ENCODE measurements around the gene TENT5A.

The TENT5A gene

DNA sequence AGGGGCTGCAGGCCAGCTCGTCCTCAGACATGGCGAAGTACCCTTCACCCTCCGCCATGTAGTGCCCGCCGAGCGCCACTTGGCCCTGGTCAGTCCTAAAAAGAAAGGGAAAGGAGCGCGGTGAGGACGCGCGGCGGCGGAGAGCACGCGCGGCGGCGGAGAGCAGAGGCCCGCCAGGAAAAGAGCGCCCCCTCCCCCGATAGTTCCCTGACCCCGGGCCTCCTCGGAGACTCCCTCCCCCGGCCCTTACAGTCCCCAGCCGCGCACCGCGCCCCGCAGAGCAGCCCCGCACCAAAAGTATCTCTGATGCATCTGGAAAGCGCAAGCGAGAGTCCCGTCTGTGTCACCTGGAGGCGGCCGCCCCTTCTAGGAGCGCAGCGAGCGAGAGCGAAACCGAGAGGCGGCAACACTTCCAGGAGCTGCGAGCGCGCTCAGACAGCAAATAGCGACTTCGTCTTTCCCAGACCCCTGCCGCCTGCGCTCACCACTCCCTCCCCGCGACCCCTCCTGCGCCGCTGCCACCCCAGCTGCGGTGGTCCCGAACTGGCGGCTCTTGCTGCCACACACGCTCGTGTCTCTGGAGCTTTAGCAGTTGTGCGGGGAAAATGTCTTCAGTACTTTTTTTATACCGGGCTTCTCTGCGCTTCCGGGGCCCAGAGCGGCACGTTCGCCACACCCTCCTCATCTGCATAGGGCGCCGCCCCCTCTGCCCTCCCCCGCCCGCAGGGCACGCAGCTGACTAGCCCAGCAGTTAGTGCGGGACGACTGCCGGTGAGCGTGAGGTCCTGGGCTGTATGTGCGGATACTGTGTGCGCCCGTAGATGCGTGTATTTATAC lies at the start of gene TENT5A:
TSS of gene TENT5A (minus strand) at position 598 of the 837 bp plus-strand sequence. CDS start at position 58, 540 bp downstream.
- H3K4me1 ChIP-seq (ENCODE audit: insufficient read depth, low read length), result peaks cover 5% of the 10 kb centered on the region
- H3K9me3 ChIP-seq (ENCODE audit: control insufficient read depth, insufficient read depth, low read length), result no peaks in the 10 kb centered on the region
- peak within 1 kb of the TSS; percentile 86 for H3K9ac ChIP-seq (ENCODE audit: low read depth, low read length)
- H3K36me3 ChIP-seq (ENCODE audit: insufficient read depth, low read length), result no peaks in the 10 kb centered on the region

DNA sequence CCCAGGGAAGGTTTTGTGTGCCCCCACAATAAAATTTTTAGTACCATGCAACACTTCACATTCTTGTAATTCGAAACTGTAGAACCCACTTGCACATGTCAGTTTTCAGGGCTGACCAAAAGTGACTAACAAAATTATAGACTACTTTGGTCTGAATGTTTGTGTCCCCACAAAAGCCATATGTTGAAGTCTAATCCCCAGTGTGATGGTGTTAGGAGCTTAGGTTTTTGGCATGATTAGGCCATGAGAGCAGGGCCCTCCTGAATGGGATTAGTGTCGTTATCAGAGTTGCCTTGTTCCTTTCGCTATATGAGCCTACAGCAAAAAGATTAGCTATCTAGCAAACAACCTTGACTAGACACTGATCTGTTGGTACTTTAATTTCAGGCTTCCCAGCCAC lies 49.0 kb upstream of the TENT5A start:
- Histone ChIP-seq H3K4me1 (ENCODE audit: insufficient read depth, low read length) (no peaks in the 10 kb centered on the region), H3K9ac (ENCODE audit: low read depth, low read length) (no peak overlapping the region), H3K9me3 (ENCODE audit: control insufficient read depth, insufficient read depth, low read length) (no peaks in the 10 kb centered on the region), H3K36me3 (ENCODE audit: insufficient read depth, low read length) (no peaks in the 10 kb centered on the region)

DNA sequence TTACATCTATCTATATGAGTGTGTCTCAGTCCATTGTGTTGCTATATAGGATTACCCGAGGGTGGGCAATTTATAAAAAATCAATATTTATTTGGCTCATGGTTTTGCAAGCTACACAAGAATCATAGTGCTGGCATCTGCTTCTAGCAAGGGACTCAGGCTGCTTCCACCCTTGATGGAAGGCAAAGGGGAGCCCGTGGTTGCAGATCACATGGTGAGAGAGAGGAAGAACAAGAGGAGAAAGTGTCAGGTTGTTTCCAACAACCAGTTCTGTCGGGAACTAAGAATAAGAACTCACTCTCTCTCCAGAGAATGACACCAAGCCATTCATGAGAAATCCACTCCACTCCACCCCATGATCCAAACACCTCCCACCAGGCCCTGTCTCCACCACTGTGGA lies 48.2 kb upstream of the TENT5A start:
- no peaks in the 10 kb centered on the region for H3K4me1 ChIP-seq (ENCODE audit: insufficient read depth, low read length)

DNA sequence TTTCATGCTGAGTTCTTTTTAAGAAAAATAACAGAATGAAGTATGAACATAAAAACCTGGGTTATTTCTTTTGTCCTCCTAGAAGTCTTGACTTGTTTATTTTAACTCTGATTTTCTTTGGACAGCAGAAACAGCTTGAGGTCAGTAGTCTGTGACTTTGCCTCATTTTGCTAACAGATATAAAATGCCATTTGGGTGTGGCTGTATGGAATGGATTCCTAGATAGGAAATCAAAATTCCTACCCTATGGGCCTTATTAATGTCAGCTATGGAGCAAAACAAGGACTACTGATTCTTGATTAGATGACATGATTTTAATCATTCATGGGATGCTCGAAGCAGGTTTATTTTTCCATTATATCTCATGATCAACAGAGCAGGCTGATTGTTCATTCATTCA lies 46.8 kb upstream of the TENT5A start:
- no peaks in the 10 kb centered on the region for H3K9me3 ChIP-seq (ENCODE audit: control insufficient read depth, insufficient read depth, low read length)
- no peaks in the 10 kb centered on the region for H3K4me1 ChIP-seq (ENCODE audit: insufficient read depth, low read length)
- no peak overlapping the region for H3K9ac ChIP-seq (ENCODE audit: low read depth, low read length)
- no peaks in the 10 kb centered on the region for H3K36me3 ChIP-seq (ENCODE audit: insufficient read depth, low read length)

More for the DNA sequence above, 48.2 kb upstream of the TENT5A start:
- no peaks in the 10 kb centered on the region for H3K36me3 ChIP-seq (ENCODE audit: insufficient read depth, low read length)
- no peak overlapping the region for H3K9ac ChIP-seq (ENCODE audit: low read depth, low read length)
- no peaks in the 10 kb centered on the region for H3K9me3 ChIP-seq (ENCODE audit: control insufficient read depth, insufficient read depth, low read length)

DNA sequence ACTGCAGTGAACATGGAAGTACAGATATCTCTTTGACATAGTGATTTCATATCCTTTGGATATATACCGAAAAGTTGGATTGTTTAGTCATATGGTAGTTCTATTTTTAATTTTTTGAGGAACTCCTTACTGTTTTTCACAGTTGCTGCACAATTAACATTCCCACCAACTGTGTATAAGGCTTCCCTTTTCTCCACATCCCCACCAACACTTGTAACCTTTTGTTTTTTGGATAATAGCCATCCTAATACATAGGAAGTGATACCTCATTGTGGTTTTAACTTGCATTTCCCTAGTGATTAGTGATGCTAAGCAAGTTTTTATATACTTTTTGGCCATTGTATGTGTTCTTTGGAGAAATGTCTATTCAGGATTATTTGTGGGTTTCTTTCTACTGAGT lies 45.1 kb upstream of the TENT5A start:
- Histone ChIP-seq H3K36me3 (ENCODE audit: insufficient read depth, low read length) (no peaks in the 10 kb centered on the region), H3K9me3 (ENCODE audit: control insufficient read depth, insufficient read depth, low read length) (no peaks in the 10 kb centered on the region), H3K9ac (ENCODE audit: low read depth, low read length) (no peak overlapping the region)

DNA sequence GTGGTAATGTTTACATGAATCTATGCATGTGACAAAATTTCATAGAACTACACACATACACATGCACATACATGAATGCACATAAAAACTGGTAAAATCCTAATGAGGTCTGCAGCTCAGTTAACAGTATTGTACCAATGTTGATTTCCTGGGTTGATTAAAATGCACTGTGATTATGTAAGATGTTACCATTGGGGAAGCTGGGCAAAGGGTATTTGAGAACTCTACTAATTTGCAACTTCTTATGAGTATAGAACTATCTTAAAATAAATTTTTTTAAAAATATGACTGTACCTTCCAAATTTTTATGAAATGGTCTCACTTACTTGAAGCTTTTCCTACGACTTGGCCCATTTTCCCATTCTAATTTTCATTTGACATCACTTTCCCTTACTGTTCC lies 43.4 kb upstream of the TENT5A start:
- Histone ChIP-seq H3K9ac (ENCODE audit: low read depth, low read length) (no peak overlapping the region), H3K36me3 (ENCODE audit: insufficient read depth, low read length) (no peaks in the 10 kb centered on the region)

More for the DNA sequence above, 45.1 kb upstream of the TENT5A start:
- no peaks in the 10 kb centered on the region for H3K4me1 ChIP-seq (ENCODE audit: insufficient read depth, low read length)

DNA sequence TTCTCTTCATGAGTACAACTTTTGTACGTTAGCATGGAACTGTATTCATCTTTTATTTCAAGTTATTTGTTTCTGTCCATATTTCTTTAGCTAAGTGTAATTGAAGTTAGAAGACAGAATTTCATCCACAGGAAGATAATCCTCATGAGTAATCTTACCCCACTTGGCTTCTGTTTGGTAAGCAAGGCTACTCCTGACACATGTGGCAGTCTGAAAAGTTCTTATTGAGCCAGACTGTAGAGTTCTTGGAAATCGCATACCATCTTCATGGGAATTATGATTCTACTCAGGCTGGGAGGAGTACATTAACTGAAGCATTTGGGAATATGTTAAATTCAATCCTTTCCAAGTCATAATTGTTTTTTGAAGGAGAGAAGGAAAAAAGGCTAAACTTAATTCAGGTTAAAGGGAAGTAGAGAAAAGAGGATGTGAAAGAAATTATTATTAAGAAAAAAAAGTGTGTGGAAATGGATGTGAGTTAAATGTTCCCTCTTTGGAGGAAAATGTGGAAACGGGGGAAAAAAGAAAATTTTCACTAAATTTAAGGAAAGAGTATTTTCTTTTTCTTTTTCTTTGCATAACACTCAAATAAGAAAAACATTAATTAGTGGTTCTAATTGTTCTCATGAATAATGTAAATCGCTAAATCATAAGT lies 41.5 kb upstream of the TENT5A start:
- Histone ChIP-seq H3K4me1 (ENCODE audit: insufficient read depth, low read length) (peaks cover 10% of the 10 kb centered on the region), H3K9ac (ENCODE audit: low read depth, low read length) (no peak overlapping the region), H3K9me3 (ENCODE audit: control insufficient read depth, insufficient read depth, low read length) (no peaks in the 10 kb centered on the region), H3K36me3 (ENCODE audit: insufficient read depth, low read length) (no peaks in the 10 kb centered on the region)

More for the DNA sequence above, 43.4 kb upstream of the TENT5A start:
- H3K4me1 ChIP-seq (ENCODE audit: insufficient read depth, low read length), result no peaks in the 10 kb centered on the region
- no peaks in the 10 kb centered on the region for H3K9me3 ChIP-seq (ENCODE audit: control insufficient read depth, insufficient read depth, low read length)

DNA sequence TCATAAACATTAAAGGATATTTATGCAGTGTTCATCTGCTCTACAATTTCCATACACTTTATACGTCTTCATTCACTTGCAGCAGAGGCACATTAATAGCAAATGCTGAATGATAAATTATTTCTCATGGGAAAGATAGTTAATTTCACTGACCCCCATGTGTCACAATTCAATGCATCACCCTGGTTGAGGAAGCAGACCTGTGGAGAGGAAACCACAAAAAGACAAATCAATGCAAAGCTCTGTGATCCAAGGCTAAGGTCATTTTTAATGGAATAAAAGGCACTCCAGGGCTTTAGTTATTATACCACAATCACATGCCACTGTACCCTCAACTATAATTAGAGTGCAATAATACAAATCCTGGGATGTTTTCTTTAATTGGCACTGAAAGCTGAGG lies 40.3 kb upstream of the TENT5A start:
- Histone ChIP-seq H3K9ac (ENCODE audit: low read depth, low read length) (no peak overlapping the region), H3K9me3 (ENCODE audit: control insufficient read depth, insufficient read depth, low read length) (no peaks in the 10 kb centered on the region), H3K36me3 (ENCODE audit: insufficient read depth, low read length) (no peaks in the 10 kb centered on the region), H3K4me1 (ENCODE audit: insufficient read depth, low read length) (peaks cover 16% of the 10 kb centered on the region)

DNA sequence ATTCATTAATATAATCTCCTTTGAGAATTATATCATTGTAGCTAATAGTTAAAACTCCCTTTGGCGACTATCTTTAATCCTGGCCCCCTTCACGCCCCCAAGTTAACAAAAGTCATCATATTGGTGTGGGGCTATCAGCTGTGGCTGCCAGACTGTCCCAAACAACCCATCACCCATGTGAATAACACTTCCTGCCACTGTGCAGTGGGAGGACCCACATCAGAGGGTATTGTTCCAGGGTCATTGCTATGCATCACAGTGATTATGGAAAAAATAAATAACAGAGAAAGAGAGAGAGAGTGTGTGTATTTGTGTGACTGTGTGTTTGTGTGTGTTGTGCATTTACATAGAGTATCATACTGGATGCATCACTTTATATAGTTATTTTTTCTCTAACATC lies 39.3 kb upstream of the TENT5A start:
- H3K4me1 ChIP-seq (ENCODE audit: insufficient read depth, low read length), result peaks cover 16% of the 10 kb centered on the region
- H3K9ac ChIP-seq (ENCODE audit: low read depth, low read length), result no peak overlapping the region
- H3K9me3 ChIP-seq (ENCODE audit: control insufficient read depth, insufficient read depth, low read length), result no peaks in the 10 kb centered on the region
- no peaks in the 10 kb centered on the region for H3K36me3 ChIP-seq (ENCODE audit: insufficient read depth, low read length)

DNA sequence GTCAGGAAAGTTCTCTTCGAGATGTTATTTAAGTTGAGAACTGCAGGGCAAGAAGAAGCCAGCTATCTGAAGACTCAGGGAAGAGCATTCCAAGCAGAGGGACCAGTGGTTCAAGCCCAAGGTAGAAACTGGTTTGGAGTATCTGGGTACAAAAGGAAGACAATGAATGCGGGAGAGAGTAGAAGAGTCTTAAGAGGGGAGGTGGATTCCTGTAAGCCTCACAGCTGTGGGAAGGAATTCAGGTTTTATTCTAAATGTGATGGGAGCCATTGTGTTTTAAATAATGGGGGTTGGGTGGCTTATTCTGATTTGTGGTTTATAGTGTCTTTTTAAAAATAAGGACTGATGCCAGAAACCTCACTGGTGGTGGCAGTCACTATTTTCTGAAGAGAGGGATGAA lies 37.6 kb upstream of the TENT5A start:
- peaks cover 21% of the 10 kb centered on the region for H3K4me1 ChIP-seq (ENCODE audit: insufficient read depth, low read length)
- no peaks in the 10 kb centered on the region for H3K36me3 ChIP-seq (ENCODE audit: insufficient read depth, low read length)
- no peaks in the 10 kb centered on the region for H3K9me3 ChIP-seq (ENCODE audit: control insufficient read depth, insufficient read depth, low read length)
- H3K9ac ChIP-seq (ENCODE audit: low read depth, low read length), result no peak overlapping the region

DNA sequence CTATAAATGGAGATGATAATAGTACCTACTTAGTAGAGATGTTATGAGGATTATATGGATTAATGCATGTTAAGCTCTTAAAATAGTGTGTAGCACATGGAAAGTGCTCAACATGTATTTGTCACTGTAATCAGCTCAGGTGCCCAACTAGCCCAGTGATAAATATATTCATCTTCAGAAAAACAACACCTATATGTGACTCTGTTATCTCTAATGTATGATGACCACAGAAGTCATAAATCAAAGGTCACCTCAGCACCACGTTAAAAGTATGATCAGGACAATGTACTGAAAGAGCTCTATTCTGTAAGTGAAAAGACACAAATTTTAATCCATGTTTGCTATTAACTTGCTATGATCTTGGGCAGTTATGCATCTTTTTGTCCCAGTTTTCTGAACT lies 36.8 kb upstream of the TENT5A start:
- Histone ChIP-seq H3K9me3 (ENCODE audit: control insufficient read depth, insufficient read depth, low read length) (no peaks in the 10 kb centered on the region), H3K9ac (ENCODE audit: low read depth, low read length) (no peak overlapping the region), H3K4me1 (ENCODE audit: insufficient read depth, low read length) (peaks cover 21% of the 10 kb centered on the region), H3K36me3 (ENCODE audit: insufficient read depth, low read length) (no peaks in the 10 kb centered on the region)

DNA sequence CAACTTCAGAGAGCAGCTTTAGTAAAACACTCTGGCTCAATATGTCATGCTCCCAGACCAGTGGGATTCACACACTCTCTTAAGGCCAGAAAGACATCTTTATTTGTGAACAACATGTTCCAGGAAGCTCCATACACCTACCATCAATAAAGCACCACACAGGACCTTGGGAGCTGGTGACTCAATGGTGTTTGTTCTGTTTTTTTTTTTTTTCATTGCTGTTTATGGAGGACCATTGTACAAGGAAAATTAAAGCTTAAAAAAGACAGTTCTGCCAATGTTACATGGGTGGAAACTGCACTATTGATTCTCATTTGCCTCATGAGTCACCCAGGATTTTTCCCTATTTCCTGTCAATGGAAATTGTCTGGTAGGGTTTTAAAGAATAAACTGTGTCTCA lies 36.3 kb upstream of the TENT5A start:
- Histone ChIP-seq H3K36me3 (ENCODE audit: insufficient read depth, low read length) (no peaks in the 10 kb centered on the region), H3K4me1 (ENCODE audit: insufficient read depth, low read length) (peaks cover 21% of the 10 kb centered on the region), H3K9ac (ENCODE audit: low read depth, low read length) (no peak overlapping the region)

DNA sequence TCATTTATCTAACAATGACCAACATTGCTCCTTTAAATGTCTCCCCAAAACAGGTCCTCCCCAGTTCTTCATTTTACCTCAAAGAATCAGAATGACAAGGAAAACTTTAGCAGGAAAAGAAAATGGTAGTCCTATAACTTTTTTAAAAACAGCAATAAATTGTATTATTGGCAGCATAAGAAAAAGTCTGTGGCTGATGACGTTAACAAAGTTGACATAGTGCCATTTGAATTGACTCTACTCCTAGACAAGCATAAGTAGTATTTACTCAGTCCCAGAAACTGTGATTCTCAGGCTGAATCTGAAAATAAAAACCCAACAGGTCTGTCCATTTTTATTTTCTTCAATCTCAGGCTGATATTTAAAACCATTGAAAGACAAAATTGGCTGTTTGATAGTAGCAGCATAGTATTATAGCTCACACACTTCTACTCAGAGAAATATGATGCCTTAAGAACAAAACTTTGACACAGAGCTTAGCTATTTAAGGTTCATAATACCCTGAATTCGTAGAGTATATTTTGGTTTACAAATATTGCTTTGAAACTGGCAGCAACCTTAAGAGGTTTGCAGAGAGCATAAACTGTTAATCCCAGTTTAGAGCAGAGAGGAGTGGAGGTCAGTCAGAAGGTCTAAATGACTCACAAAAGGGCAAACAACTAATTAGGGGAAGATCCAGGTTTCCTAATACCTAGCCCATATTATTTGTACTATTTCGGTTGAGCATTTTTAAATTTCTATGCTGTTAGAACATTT lies 35.0 kb upstream of the TENT5A start:
- no peaks in the 10 kb centered on the region for H3K9me3 ChIP-seq (ENCODE audit: control insufficient read depth, insufficient read depth, low read length)
- H3K36me3 ChIP-seq (ENCODE audit: insufficient read depth, low read length), result no peaks in the 10 kb centered on the region
- no peak overlapping the region for H3K9ac ChIP-seq (ENCODE audit: low read depth, low read length)
- H3K4me1 ChIP-seq (ENCODE audit: insufficient read depth, low read length), result peaks cover 21% of the 10 kb centered on the region

More for the DNA sequence above, 36.3 kb upstream of the TENT5A start:
- H3K9me3 ChIP-seq (ENCODE audit: control insufficient read depth, insufficient read depth, low read length), result no peaks in the 10 kb centered on the region

DNA sequence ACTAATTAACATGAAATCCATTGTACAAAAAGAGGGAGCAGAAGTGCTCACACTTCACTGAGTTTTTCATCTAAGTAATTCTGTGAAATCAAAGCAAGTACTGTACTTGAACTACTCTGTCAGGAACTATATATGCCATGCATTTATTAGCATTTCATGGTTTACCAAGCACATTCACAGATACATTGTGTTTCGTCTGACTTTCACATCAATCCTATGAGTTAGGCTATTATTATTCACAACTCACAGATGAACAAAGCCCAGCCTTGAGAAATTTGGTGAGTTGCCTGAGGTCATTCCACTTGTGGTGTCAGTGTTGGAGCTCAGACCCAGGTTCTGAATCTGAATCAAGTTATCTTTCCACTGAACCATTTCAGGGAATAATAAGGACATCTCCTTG lies 33.7 kb upstream of the TENT5A start:
- no peaks in the 10 kb centered on the region for H3K36me3 ChIP-seq (ENCODE audit: insufficient read depth, low read length)
- H3K9me3 ChIP-seq (ENCODE audit: control insufficient read depth, insufficient read depth, low read length), result no peaks in the 10 kb centered on the region
- H3K9ac ChIP-seq (ENCODE audit: low read depth, low read length), result no peak overlapping the region
- H3K4me1 ChIP-seq (ENCODE audit: insufficient read depth, low read length), result peaks cover 21% of the 10 kb centered on the region
